ENCODE data around the gene GSK3B. TPM values are rescaled to one million over a fixed set of nuclear protein-coding genes. Genes with fewer than 3 reads are reported as not detected.

GSK3B gene
- total RNA-seq, 2 donors from 2014 or later = 28.7 to 39.3 TPM

GRCh38 chr3:119933207-119933606 lies 161.0 kb downstream of the GSK3B start:
- no peak overlapping the region for H3K4me3 ChIP-seq
- TF ChIP-seq CTCF (IDR thresholded peaks at IDR 0.05) = no peak
- H3K4me1 ChIP-seq (ENCODE audit: control insufficient read depth in 1 of 2, low read depth in 2 of 2) = peaks cover 0 to 3% of the 10 kb centered on the region in 2 donors
- DNase-seq (ENCODE audit: low spot score) (no peak), ATAC-seq (ENCODE audit: insufficient number of reproducible peaks, low FRiP score, low read depth) (no peak)
- no peaks in the 10 kb centered on the region for H3K36me3 ChIP-seq
- no peak overlapping the region for H3K27ac ChIP-seq
- no peaks in the 10 kb centered on the region for H3K27me3 ChIP-seq (replicated peaks; ENCODE audit: insufficient read depth)
- H3K9me3 ChIP-seq = no peaks in the 10 kb centered on the region

- DNase-seq (ENCODE audit: low spot score) = no peak
- Histone ChIP-seq H3K4me3 (no peak overlapping the region), H3K27ac (no peak overlapping the region), H3K36me3 (no peaks in the 10 kb centered on the region), H3K9me3 (no peaks in the 10 kb centered on the region), H3K4me1 (ENCODE audit: control insufficient read depth in 1 of 2, low read depth in 2 of 2) (peaks cover 0 to 3% of the 10 kb centered on the region in 2 donors), H3K27me3 (replicated peaks; ENCODE audit: insufficient read depth) (no peaks in the 10 kb centered on the region)
- no peak for ATAC-seq (ENCODE audit: insufficient number of reproducible peaks, low FRiP score, low read depth)
- no peak for TF ChIP-seq CTCF (IDR thresholded peaks at IDR 0.05)
Observed at GRCh38 chr3:119930286-119930685, 164.0 kb downstream of the GSK3B start.

GRCh38 chr3:119927190-119927589 lies 167.1 kb downstream of the GSK3B start:
- no peak for TF ChIP-seq CTCF (IDR thresholded peaks at IDR 0.05)
- Histone ChIP-seq H3K9me3 (no peaks in the 10 kb centered on the region), H3K4me1 (ENCODE audit: control insufficient read depth in 1 of 2, low read depth in 2 of 2) (peaks cover 0 to under 1% of the 10 kb centered on the region in 2 donors), H3K36me3 (no peaks in the 10 kb centered on the region), H3K4me3 (no peak overlapping the region), H3K27ac (no peak overlapping the region), H3K27me3 (replicated peaks; ENCODE audit: insufficient read depth) (no peaks in the 10 kb centered on the region)
- DNase-seq (ENCODE audit: low spot score) = no peak
- no peak for ATAC-seq (ENCODE audit: insufficient number of reproducible peaks, low FRiP score, low read depth)

DNA sequence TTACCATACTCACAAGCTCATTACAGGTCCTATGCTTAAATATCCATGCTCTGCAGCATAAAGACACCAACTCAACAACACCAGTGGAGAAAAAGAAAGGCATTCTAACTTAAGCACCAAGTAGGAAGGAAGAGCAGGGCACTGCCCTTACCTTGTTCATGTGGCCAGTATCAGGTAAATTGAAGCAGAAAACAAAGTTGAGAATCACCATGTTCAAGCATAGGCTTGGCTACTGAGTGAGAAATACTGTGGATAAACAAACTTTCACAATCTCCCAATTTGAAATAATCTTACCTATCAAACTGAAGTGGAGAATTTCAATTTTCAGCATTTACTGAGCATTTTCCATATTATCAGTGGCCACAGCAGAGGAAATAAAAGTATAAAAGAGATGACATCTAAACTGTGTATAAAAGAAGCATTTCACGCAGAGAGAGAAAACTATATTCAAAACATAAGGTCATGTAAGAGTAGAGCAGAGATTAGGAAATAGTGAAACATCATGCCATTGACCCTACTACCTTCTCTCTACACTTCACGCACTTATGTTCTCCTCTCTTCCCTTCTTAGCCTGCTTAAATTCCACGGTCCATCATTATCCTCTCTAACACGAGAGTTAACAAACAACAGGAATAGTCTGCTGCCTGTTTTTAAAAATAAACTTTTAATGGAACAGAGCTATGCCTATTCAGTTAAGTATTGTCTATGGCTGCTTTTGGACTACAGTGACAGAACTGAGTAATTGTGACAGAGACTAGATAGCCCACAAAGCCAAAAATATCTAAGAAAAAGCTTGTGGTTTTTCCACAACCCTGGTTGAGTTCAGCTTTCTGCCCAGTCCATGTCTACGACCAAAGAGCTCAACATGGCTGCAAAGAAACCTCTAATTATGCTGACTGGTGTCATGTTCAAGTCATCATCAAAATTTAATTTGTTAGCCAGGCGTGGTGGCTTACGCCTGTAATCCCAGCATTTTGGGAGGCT lies 169.8 kb downstream of the GSK3B start:
- Histone ChIP-seq H3K4me1 (ENCODE audit: control insufficient read depth in 1 of 2, low read depth in 2 of 2) (no peaks in the 10 kb centered on the region), H3K9me3 (no peaks in the 10 kb centered on the region), H3K27ac (no peak overlapping the region), H3K36me3 (no peaks in the 10 kb centered on the region), H3K4me3 (no peak overlapping the region), H3K27me3 (replicated peaks; ENCODE audit: insufficient read depth) (no peaks in the 10 kb centered on the region)
- DNase-seq (ENCODE audit: low spot score) (no peak), ATAC-seq (ENCODE audit: insufficient number of reproducible peaks, low FRiP score, low read depth) (no peak)
- no peak for TF ChIP-seq CTCF (IDR thresholded peaks at IDR 0.05)

DNA sequence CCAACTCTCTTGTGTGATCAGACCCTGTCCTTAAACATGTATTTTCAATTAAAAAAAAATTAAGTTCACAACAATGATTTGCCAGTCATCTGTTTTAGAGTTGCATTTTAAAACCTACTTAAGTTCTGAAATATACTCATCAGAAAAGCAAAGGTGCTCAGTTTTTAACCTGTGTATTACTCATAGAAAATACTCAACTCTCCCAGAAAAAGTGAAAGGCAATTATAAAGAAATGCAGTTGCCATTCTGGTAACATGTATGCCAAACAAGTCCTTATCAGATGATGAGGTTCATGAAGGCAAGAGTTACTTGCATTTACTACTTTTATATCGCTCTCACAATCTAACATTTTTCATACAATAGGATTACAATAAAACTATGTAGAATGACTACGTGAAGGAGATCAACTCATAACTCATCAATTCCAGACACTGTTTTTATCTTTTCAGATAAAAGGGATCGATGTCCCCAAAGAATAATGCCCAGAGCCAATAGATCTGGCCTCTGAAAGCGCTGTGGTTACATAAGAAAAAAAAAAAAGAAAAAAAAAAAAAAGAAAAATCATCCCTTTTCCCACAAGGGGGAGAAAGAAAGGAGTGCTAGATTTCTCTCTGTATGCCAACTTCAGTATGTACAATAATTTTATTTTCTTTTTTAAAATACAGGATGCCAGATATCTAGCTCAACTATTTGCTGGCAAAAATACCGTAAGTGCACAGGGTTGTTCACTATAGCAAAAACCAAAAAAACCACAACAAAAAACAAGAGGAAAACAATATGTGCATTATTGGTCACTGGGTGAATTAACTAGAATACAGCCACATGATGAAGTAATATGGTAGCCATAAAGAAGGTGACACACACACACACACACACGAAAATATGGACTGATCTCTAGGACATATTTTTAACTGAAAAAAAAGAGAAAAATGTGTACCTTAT lies 175.0 kb downstream of the GSK3B start:
- Histone ChIP-seq H3K4me3 (no peak overlapping the region), H3K27me3 (replicated peaks; ENCODE audit: insufficient read depth) (no peaks in the 10 kb centered on the region), H3K4me1 (ENCODE audit: control insufficient read depth in 1 of 2, low read depth in 2 of 2) (no peaks in the 10 kb centered on the region), H3K27ac (no peak overlapping the region), H3K9me3 (no peaks in the 10 kb centered on the region), H3K36me3 (peaks cover 4% of the 10 kb centered on the region)
- TF ChIP-seq CTCF (IDR thresholded peaks at IDR 0.05) = no peak
- ATAC-seq (ENCODE audit: insufficient number of reproducible peaks, low FRiP score, low read depth) = no peak
- DNase-seq (ENCODE audit: low spot score) = no peak

All from thoracic aorta (tissue), 2 donors.